ENCODE measurements around the gene UTS2. TPM values are rescaled to one million over a fixed set of nuclear protein-coding genes. Genes with fewer than 3 reads are reported as not detected.
A peak's percentile ranks its signal among the peaks of the same experiment; 100 is the strongest.

Gene UTS2
- total RNA-seq, 1 donor from 2014 or later: not detected

DNA sequence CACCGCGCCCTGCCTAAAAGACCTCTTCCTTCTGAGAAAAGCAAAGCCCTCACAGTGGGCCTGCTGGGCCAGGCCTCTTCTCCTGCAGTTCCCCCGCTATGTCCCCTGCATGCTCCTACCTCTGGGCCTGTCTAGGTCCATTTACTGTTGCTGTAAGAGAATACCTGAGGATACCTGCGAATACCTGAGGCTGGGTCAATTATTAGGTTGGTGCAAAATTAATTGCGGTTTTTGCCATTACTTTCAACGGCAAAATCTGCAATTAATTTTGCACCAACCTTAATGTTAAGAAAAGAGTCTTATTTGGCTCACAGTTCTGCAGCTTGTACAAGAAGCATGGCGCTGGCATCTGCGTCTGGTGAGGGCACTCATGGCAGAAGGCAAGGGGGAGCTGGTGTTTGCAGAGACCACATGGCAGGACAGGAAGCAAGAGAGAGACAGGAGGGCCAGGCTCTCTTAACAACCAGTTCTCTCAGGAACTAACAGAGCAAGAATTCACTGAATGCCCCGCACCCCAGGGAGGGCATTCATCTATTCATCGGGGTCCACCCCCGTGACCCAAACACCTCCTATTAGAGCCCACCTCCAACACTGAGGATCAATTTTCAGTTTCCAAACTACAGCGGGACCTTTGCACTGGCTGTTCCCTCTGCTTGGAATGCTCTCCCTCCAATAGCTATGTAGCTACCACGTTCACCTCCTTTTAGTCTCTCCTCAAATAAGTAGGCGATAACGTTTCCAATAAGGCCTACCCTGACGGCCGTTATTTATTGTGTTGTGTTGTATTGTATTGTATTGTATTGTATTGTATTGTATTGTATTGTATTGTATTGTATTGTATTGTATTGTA is 9.6 kb upstream of the UTS2 start:
- DNase-seq (ENCODE audit: low read depth) (no peak), FAIRE-seq (peak; percentile 58)
- Histone ChIP-seq H3K27me3 (ENCODE audit: control insufficient read depth, insufficient read depth, low read length) (no peaks in the 10 kb centered on the region), H3K4me3 (ENCODE audit: low read depth, low read length) (no peak overlapping the region), H3K36me3 (ENCODE audit: control insufficient read depth, insufficient read depth, low read length) (no peaks in the 10 kb centered on the region)
- TF ChIP-seq, protein P1, sequence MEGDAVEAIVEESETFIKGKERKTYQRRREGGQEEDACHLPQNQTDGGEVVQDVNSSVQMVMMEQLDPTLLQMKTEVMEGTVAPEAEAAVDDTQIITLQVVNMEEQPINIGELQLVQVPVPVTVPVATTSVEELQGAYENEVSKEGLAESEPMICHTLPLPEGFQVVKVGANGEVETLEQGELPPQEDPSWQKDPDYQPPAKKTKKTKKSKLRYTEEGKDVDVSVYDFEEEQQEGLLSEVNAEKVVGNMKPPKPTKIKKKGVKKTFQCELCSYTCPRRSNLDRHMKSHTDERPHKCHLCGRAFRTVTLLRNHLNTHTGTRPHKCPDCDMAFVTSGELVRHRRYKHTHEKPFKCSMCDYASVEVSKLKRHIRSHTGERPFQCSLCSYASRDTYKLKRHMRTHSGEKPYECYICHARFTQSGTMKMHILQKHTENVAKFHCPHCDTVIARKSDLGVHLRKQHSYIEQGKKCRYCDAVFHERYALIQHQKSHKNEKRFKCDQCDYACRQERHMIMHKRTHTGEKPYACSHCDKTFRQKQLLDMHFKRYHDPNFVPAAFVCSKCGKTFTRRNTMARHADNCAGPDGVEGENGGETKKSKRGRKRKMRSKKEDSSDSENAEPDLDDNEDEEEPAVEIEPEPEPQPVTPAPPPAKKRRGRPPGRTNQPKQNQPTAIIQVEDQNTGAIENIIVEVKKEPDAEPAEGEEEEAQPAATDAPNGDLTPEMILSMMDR (IDR thresholded peaks at IDR 0.05; ENCODE audit: insufficient read depth, low read length, severe bottlenecking): no peak

DNA sequence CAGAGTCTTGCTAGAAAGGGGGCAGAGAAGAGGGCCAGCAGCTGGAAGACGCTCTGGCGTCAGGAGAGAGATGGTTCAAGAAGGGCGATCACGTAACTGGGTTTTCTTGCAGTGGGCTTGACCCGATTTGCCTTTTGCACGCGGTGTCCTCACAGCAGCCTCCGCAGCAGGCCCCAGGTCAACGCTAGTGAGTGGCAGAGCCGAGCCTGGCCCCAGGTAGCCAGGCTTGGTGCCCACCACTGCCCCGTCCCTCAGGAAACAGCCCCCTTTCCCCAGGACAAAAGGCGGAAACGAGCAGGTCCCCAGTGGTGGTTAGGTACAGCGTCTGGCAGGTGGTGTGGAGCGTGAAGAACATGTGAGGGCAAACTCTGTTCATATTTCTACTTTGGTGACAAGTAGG is 8.6 kb upstream of the UTS2 start:
- TF ChIP-seq, protein P1 (IDR thresholded peaks at IDR 0.05; ENCODE audit: insufficient read depth, low read length, severe bottlenecking): no peak
- H3K27me3 ChIP-seq (ENCODE audit: control insufficient read depth, insufficient read depth, low read length): no peaks in the 10 kb centered on the region
- FAIRE-seq (no peak), DNase-seq (ENCODE audit: low read depth) (no peak)
- H3K36me3 ChIP-seq (ENCODE audit: control insufficient read depth, insufficient read depth, low read length): no peaks in the 10 kb centered on the region
- no peak overlapping the region for H3K4me3 ChIP-seq (ENCODE audit: low read depth, low read length)

DNA sequence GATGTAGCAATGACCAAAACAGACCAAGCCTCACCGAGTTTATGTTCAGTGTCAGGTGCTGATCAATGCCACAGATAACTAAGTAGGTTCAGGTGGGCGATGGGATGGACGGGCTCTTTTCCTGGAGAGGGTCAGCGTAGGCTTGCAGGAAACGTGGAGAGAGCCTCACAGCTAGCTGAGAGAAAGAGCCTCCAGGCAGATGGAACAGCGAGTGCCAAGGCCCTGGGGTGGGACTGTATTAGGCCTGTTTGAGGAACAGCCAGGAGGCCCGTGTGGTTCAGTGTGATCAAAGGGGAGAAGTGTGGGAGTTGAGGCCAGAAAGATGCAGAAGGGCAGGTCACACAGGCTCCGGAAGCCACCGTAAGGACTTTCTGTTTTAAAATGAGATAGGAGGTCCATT is 7.3 kb upstream of the UTS2 start:
- H3K4me3 ChIP-seq (ENCODE audit: low read depth, low read length): no peak overlapping the region
- no peak for DNase-seq (ENCODE audit: low read depth)
- no peaks in the 10 kb centered on the region for H3K27me3 ChIP-seq (ENCODE audit: control insufficient read depth, insufficient read depth, low read length)
- no peaks in the 10 kb centered on the region for H3K36me3 ChIP-seq (ENCODE audit: control insufficient read depth, insufficient read depth, low read length)
- TF ChIP-seq, protein P1 (IDR thresholded peaks at IDR 0.05; ENCODE audit: insufficient read depth, low read length, severe bottlenecking): no peak
- FAIRE-seq: no peak

DNA sequence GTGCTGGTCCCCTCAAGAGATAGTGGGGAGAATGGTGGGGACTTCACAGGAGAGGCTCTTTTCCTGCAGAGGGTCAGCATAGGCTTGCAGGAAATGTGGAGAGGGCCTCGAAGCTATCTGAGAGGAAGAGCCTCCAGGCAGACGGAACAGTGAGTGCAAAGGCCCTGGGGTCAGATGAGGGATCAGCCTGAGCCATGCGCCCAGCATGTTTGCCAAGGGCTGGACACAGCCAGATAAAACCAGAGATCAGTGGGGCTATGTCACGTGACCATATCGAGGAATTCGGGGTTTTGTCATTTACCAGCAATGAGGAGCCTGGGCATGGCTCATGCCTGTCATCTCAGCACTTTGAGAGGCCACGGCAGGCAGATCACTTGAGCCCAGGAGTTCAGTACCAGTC is 6.5 kb upstream of the UTS2 start:
- TF ChIP-seq, protein P1 (IDR thresholded peaks at IDR 0.05; ENCODE audit: insufficient read depth, low read length, severe bottlenecking): no peak
- FAIRE-seq: no peak
- no peaks in the 10 kb centered on the region for H3K27me3 ChIP-seq (ENCODE audit: control insufficient read depth, insufficient read depth, low read length)

DNA sequence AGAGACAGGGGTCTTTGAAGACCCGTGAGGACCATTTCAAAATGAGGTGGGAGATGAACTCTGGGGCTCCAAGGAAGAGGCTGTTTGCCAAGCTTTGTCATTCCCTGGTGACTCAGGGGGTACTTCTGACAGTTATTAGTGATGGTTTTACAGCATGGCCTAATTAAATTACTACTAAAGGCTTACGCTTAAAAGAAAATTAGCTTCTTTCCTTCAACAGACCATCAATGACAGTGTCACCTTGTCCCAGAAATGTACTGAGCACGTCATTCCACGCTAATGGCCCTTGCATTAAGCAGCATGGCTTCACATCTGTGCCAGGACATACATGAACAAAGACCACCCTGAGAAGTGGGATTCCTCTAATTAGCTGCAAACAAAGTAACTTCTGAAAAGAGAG is 5.1 kb upstream of the UTS2 start:
- DNase-seq (ENCODE audit: low read depth) (no peak), FAIRE-seq (no peak)
- TF ChIP-seq, protein P1 (IDR thresholded peaks at IDR 0.05; ENCODE audit: insufficient read depth, low read length, severe bottlenecking): no peak
- no peaks in the 10 kb centered on the region for H3K36me3 ChIP-seq (ENCODE audit: control insufficient read depth, insufficient read depth, low read length)
- no peaks in the 10 kb centered on the region for H3K27me3 ChIP-seq (ENCODE audit: control insufficient read depth, insufficient read depth, low read length)
- no peak overlapping the region for H3K4me3 ChIP-seq (ENCODE audit: low read depth, low read length)

More for the DNA sequence above, 6.5 kb upstream of the UTS2 start:
- DNase-seq (ENCODE audit: low read depth): no peak
- no peak overlapping the region for H3K4me3 ChIP-seq (ENCODE audit: low read depth, low read length)
- H3K36me3 ChIP-seq (ENCODE audit: control insufficient read depth, insufficient read depth, low read length): no peaks in the 10 kb centered on the region

DNA sequence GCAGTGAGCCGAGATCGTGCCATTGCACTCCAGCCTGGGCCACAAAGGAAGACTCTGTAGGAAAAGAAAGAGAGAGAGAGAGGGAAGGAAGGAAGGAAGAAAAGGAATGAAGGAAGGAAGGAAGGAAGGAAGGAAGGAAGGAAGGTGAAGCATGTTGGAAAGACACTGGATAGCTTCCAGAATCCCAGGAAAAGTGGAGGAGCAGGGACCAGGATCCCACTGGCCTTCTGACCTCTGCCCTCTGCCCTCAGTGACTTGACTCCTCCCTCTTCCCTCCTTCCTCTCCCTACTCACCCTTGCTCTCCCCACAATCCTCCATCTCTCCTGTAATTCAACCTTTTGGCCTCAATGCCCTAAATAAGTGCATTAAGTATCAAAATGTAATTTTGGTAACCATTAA is 4.1 kb upstream of the UTS2 start:
- no peak for FAIRE-seq

More for the DNA sequence above, 4.1 kb upstream of the UTS2 start:
- Histone ChIP-seq H3K36me3 (ENCODE audit: control insufficient read depth, insufficient read depth, low read length) (no peaks in the 10 kb centered on the region), H3K4me3 (ENCODE audit: low read depth, low read length) (no peak overlapping the region), H3K27me3 (ENCODE audit: control insufficient read depth, insufficient read depth, low read length) (no peaks in the 10 kb centered on the region)
- TF ChIP-seq, protein P1 (IDR thresholded peaks at IDR 0.05; ENCODE audit: insufficient read depth, low read length, severe bottlenecking): no peak
- no peak for DNase-seq (ENCODE audit: low read depth)
